H1 (cell line): ENCODE measurements around the gene MYH7. TPM values are rescaled to one million over a fixed set of nuclear protein-coding genes. Genes with fewer than 3 reads are reported as not detected.

ENCODE experiments used
- CTCF ChIA-PET: fragments of 300-600 bp; sonication (Branson Sonifier 250); formaldehyde crosslinking; loops from one replicate; lab custom pipeline; 2021; ENCODE audit not compliant: partially characterized antibody; lab: Charles Lee
- POLR2A ChIA-PET: fragments of 300-600 bp; sonication (Branson Sonifier 250); formaldehyde crosslinking; loops from one replicate; lab custom pipeline; 2021; ENCODE audit warnings: inconsistent platforms; ENCODE audit not compliant: partially characterized antibody; lab: Charles Lee
- DNase-seq, 2 experiments: peaks; one replicate each; pipeline versions ENCODE4 v3.0.0 to v3.0.0-alpha.2; 2010 to 2022; ENCODE audit warnings: low spot score in 2 of 2, low read depth in 1 of 2, mixed read lengths in 1 of 2
- FAIRE-seq: peaks from 2 replicates; lab custom pipeline; 2011; peaks lifted over from hg19 to GRCh38; lab: Jason Lieb, UNC
- H2AFZ ChIP-seq: 2 replicates; pipeline ENCODE4 v1.8.1; 2012; ENCODE audit warnings: low read length, inconsistent platforms
- H2AK5ac ChIP-seq: 2 replicates; pipeline ENCODE4 v1.6.1; 2013; ENCODE audit warnings: low read depth, low read length
- H2BK120ac ChIP-seq: replicated peaks from 2 replicates; pipeline ENCODE3; 2013; ENCODE audit warnings: low read depth, low read length, inconsistent platforms
- H2BK12ac ChIP-seq: 2 replicates; pipeline ENCODE4 v1.6.1; 2013; ENCODE audit warnings: low read depth, low read length
- H2BK15ac ChIP-seq: 2 replicates; pipeline ENCODE4 v1.6.1; 2013; ENCODE audit warnings: low read length
- H2BK20ac ChIP-seq: 2 replicates; pipeline ENCODE4 v1.6.1; 2013; ENCODE audit warnings: low read length
- H2BK5ac ChIP-seq: 2 replicates; pipeline ENCODE4 v1.6.1; 2013; ENCODE audit warnings: low read depth, low read length
- H3K14ac ChIP-seq: 2 replicates; pipeline ENCODE4 v1.6.1; 2013; ENCODE audit warnings: inconsistent platforms; ENCODE audit not compliant: insufficient read length
- H3K18ac ChIP-seq: 2 replicates; pipeline ENCODE4 v1.6.1; 2013; ENCODE audit warnings: low read length; ENCODE audit errors: extremely low read depth
- H3K23ac ChIP-seq: 2 replicates; pipeline ENCODE4 v1.6.1; 2013; ENCODE audit warnings: inconsistent platforms; ENCODE audit not compliant: insufficient read length
- H3K23me2 ChIP-seq: 2 replicates; pipeline ENCODE4 v1.6.1; 2013; ENCODE audit warnings: low read depth, low read length
- H3K27ac ChIP-seq: 2 replicates; pipeline ENCODE4 v1.6.1; 2011; ENCODE audit warnings: low read depth, low read length, inconsistent platforms
- H3K27me3 ChIP-seq, 4 experiments: replicated peaks in 1 of 4; 1 replicate in 1 of 4; 2 replicates in 3 of 4; pipeline versions ENCODE4 v1.6.1 to v1.8.1; 2011 to 2013; ENCODE audit warnings: low read length in 3 of 4, mild to moderate bottlenecking in 3 of 4, inconsistent platforms in 2 of 4, mixed read lengths in 2 of 4, moderate library complexity in 1 of 4; ENCODE audit not compliant: control insufficient read depth in 3 of 4, insufficient read depth in 3 of 4; ENCODE audit errors: extremely low read depth in 1 of 4
- H3K36me3 ChIP-seq, 4 experiments: 2 replicates each; pipeline versions ENCODE4 v1.6.1 to v1.8.1; 2011 to 2013; ENCODE audit warnings: mild to moderate bottlenecking in 4 of 4, low read length in 3 of 4, moderate library complexity in 2 of 4, control low read depth in 1 of 4, inconsistent platforms in 1 of 4; ENCODE audit not compliant: insufficient read depth in 4 of 4, control insufficient read depth in 2 of 4
- H3K4ac ChIP-seq: replicated peaks from 2 replicates; pipeline ENCODE3; 2013; ENCODE audit warnings: low read length, low read depth, mixed read lengths, inconsistent platforms; ENCODE audit not compliant: insufficient read length
- H3K4me1 ChIP-seq, 4 experiments: replicated peaks in 1 of 4; 1 replicate in 1 of 4; 2 replicates in 3 of 4; pipeline versions ENCODE4 v1.6.1 to v1.8.1; 2011 to 2013; ENCODE audit warnings: low read length in 3 of 4, inconsistent platforms in 2 of 4, mixed read lengths in 1 of 4; ENCODE audit not compliant: insufficient read depth in 4 of 4, control insufficient read depth in 3 of 4
- H3K4me2 ChIP-seq, 2 experiments: 2 replicates each; pipeline versions ENCODE4 v1.6.1 to v1.8.1; 2011 to 2013; ENCODE audit warnings: low read depth in 2 of 2, low read length in 2 of 2, control low read depth in 1 of 2, inconsistent platforms in 1 of 2, mild to moderate bottlenecking in 1 of 2; ENCODE audit not compliant: insufficient read depth in 1 of 2
- H3K4me3 ChIP-seq, 4 experiments: fragments of 200-600, 300-600 bp in 1 of 4; sonication (generic), shearing (Covaris generic), sonication (Bioruptor Twin) in 1 of 4; 2 replicates each; pipeline versions ENCODE4 v1.5.1 to v1.8.1; 2011 to 2016; ENCODE audit warnings: low read length in 4 of 4, low read depth in 3 of 4, control low read depth in 2 of 4, inconsistent platforms in 2 of 4, mild to moderate bottlenecking in 2 of 4, mixed read lengths in 1 of 4, moderate library complexity in 1 of 4; ENCODE audit not compliant: insufficient read depth in 2 of 4; ENCODE audit errors: extremely low read depth in 1 of 4
- H3K56ac ChIP-seq: replicated peaks from 2 replicates; pipeline ENCODE3; 2013; ENCODE audit warnings: low read depth, mild to moderate bottlenecking, mixed read lengths, low read length, inconsistent platforms; ENCODE audit not compliant: insufficient read length
- H3K79me1 ChIP-seq: 2 replicates; pipeline ENCODE4 v1.6.1; 2013; ENCODE audit warnings: low read depth, low read length, control low read depth
- H3K79me2 ChIP-seq, 2 experiments: 2 replicates each; pipeline versions ENCODE4 v1.6.1 to v1.8.1; 2012 to 2013; ENCODE audit warnings: low read length in 2 of 2, mild to moderate bottlenecking in 2 of 2, inconsistent platforms in 1 of 2; ENCODE audit not compliant: insufficient read depth in 2 of 2, control insufficient read depth in 1 of 2
- H3K9ac ChIP-seq, 4 experiments: replicated peaks in 1 of 4; 1 replicate in 1 of 4; 2 replicates in 3 of 4; pipeline versions ENCODE4 v1.6.1 to v1.8.1; 2011 to 2013; ENCODE audit warnings: low read depth in 3 of 4, low read length in 3 of 4, control low read depth in 2 of 4, mild to moderate bottlenecking in 2 of 4, moderate library complexity in 2 of 4, inconsistent platforms in 1 of 4; ENCODE audit errors: extremely low read depth in 1 of 4
- H3K9me3 ChIP-seq, 2 experiments: 2 replicates each; pipeline versions ENCODE4 v1.6.1 to v1.8.1; 2012 to 2013; ENCODE audit warnings: mild to moderate bottlenecking in 2 of 2, moderate library complexity in 2 of 2, control low read depth in 1 of 2, inconsistent platforms in 1 of 2, low read depth in 1 of 2, low read length in 1 of 2, mixed read lengths in 1 of 2; ENCODE audit not compliant: insufficient read depth in 2 of 2
- H4K20me1 ChIP-seq, 2 experiments: replicated peaks in 1 of 2; 2 replicates each; pipeline versions ENCODE3 to v1.8.1; 2011 to 2013; ENCODE audit warnings: inconsistent platforms in 2 of 2, low read length in 2 of 2, mild to moderate bottlenecking in 1 of 2; ENCODE audit not compliant: insufficient read depth in 2 of 2, control insufficient read depth in 1 of 2
- H4K5ac ChIP-seq: 2 replicates; pipeline ENCODE4 v1.6.1; 2013; ENCODE audit warnings: low read length, low read depth, mixed read lengths, inconsistent platforms; ENCODE audit not compliant: insufficient read length
- H4K8ac ChIP-seq: 2 replicates; pipeline ENCODE4 v1.8.0; 2013; ENCODE audit warnings: mild to moderate bottlenecking, moderate library complexity, low read length, inconsistent platforms; ENCODE audit not compliant: insufficient read depth; ENCODE audit errors: extremely low read depth
- H4K91ac ChIP-seq: replicated peaks from 2 replicates; pipeline ENCODE3; 2013; ENCODE audit warnings: low read length, mixed read lengths, inconsistent platforms; ENCODE audit not compliant: insufficient read length
- CEBPB ChIP-seq: IDR thresholded peaks from 2 replicates; pipeline ENCODE4 v1.6.1; 2012; ENCODE audit warnings: low read depth, low read length
- CHD1 ChIP-seq: IDR thresholded peaks from 2 replicates; pipeline ENCODE4 v1.6.1; 2012; ENCODE audit warnings: low read depth, low read length, improper control_type of control experiment
- PHF8 ChIP-seq: fragments of 200-600 bp; sonication (generic); conservative IDR thresholded peaks from 2 replicates; pipeline ENCODE4 v1.7.1; 2012; ENCODE audit warnings: low read depth, mild to moderate bottlenecking, inconsistent platforms, low read length, moderate library complexity
- SIN3A ChIP-seq, 2 experiments: IDR thresholded peaks in 1 of 2; conservative IDR thresholded peaks in 1 of 2; 2 replicates each; pipeline ENCODE4 v1.6.1; 2011 to 2012; ENCODE audit warnings: low read length in 2 of 2, improper control_type of control experiment in 1 of 2, low read depth in 1 of 2, mild to moderate bottlenecking in 1 of 2
- SP4 ChIP-seq: IDR thresholded peaks from 2 replicates; pipeline ENCODE4 v1.6.1; 2012; ENCODE audit warnings: low read length, inconsistent platforms
- TAF7 ChIP-seq: optimal IDR thresholded peaks from 2 replicates; pipeline ENCODE3; 2011; ENCODE audit warnings: low read depth, mild to moderate bottlenecking, inconsistent platforms, low read length, moderate library complexity, borderline replicate concordance
- ZNF274 ChIP-seq: IDR thresholded peaks from 2 replicates; pipeline ENCODE4 v1.7.0; 2012; ENCODE audit warnings: low read length, borderline replicate concordance; ENCODE audit errors: extremely low read depth
- WGBS, 2 experiments: shearing (Covaris generic) in 1 of 2; methylation state at CpG; one replicate each; pipeline versions ENCODE4 v1.1.6 to v1.1.7; 2013 to 2015; ENCODE audit warnings: low lambda C conversion rate in 2 of 2, mixed read lengths in 2 of 2, inconsistent platforms in 1 of 2, low coverage in 1 of 2, missing lambda C conversion rate in 1 of 2; ENCODE audit not compliant: insufficient replicate concordance in 2 of 2, insufficient coverage in 1 of 2, insufficient read length in 1 of 2; ENCODE audit errors: extremely low coverage in 1 of 2, missing lambda C conversion rate in 1 of 2; 5-methylcytosine and 5-hydroxymethylcytosine counted together
- polyA plus RNA-seq, 7 experiments: library from polyadenylated mRNA; depleted of rRNA in 3 of 7; stranded (reverse) in 5 of 7; unstranded in 2 of 7; fragments of >200 nt in 5 of 7; fragments of 200-250 nt in 2 of 7; gene quantifications; 1 replicate in 5 of 7; 2 replicates in 1 of 7; 4 replicates in 1 of 7; pipeline versions ENCODE4 v1.2.1 to v1.2.3, GENCODE V29; 2011 to 2013; ENCODE audit warnings: missing spikeins in 2 of 7, mixed read lengths in 2 of 7
- total RNA-seq: library from RNA; stranded (reverse); fragmentation: NEBNext Ultra II Directional; extraction: Animal tissue kit (Norgen Biotek cat#: 25700); gene quantifications from 2 replicates; pipeline ENCODE4 v1.2.1, GENCODE V29; 2021
- TF ChIP-seq, protein P1 (sequence below): IDR thresholded peaks from 2 replicates; pipeline ENCODE4 v1.6.1; 2011; ENCODE audit warnings: low read depth, mild to moderate bottlenecking, low read length; ENCODE audit not compliant: insufficient read depth
- TF ChIP-seq, protein P2 (sequence below): IDR thresholded peaks from 2 replicates; pipeline ENCODE4 v1.6.1; 2012; ENCODE audit warnings: low read length, inconsistent platforms

MYH7 gene
- total and polyA plus RNA-seq, 2 of the 8 experiments (the other 6 are each of a cell fraction or from before 2014, with no cell fraction given): not detected

DNA sequence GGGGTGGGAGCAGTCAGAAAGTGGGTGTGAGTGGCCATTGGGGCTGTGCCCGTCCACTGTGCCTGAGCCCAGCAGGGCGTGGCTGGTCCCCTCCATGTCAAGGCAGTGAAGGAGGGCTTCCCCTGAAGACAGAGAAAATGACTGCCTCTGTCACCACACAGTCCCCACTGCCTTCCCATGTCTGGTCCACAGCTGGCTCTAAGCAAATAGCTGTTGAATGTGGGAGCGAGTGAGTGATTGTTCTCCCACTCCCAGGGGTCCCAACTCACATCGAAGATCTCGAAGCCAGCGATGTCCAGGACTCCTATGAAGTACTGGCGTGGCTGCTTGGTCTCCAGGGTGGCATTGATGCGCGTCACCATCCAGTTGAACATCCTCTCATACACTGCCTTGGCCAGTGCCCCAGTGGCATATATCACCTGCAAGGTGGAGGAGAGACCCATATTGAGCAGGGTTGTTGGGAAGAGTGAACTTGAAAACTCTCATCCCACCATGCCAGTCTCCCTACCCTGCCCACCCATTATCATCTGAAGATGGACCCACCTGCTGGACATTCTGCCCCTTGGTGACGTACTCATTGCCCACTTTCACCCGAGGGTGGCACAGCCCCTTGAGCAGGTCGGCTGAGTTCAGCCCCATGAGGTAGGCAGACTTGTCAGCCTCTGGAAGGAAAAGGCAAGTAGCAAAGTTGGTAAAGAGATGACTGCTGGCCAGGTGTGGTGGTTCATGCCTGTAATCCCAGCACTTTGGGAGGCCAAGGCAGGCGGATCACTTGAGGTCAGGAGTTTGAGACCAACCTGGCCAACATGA is 6.6 kb downstream of the MYH7 start:
- ChIA-PET POLR2A (interaction anchor here (0.6 to 1.4 kb wide), 2 partner anchors 11 to 1626 kb away, joined by 3 to 4 read pairs; no protein-coding TSS in a partner anchor), CTCF (interaction anchor here (1.4 kb wide), 1 partner anchor 49 kb away, joined by 3 read pairs; no protein-coding TSS in a partner anchor)
- no peak overlapping the region for H4K5ac ChIP-seq
- no peak overlapping the region for H4K8ac ChIP-seq
- H3K79me2 ChIP-seq: no peaks in the 10 kb centered on the region
- no peak overlapping the region for H3K27ac ChIP-seq
- no peak overlapping the region for H2AFZ ChIP-seq
- no peak overlapping the region for H3K18ac ChIP-seq
- no peaks in the 10 kb centered on the region for H3K23me2 ChIP-seq
- no peaks in the 10 kb centered on the region; a peak in 1 of 4 replicates for H3K9me3 ChIP-seq
- no peak overlapping the region for H2AK5ac ChIP-seq
- no peaks in the 10 kb centered on the region for H3K36me3 ChIP-seq
- FAIRE-seq: no peak
- H2BK20ac ChIP-seq: no peak overlapping the region
- H3K23ac ChIP-seq: no peak overlapping the region
- H3K4me1 ChIP-seq: peaks cover 0 to 4% (median 0%) of the 10 kb centered on the region in 4 experiments; a peak in 1 of 7 replicates
- H2BK5ac ChIP-seq: no peak overlapping the region
- TF ChIP-seq ZNF274: no peak
- TF ChIP-seq, protein P1, sequence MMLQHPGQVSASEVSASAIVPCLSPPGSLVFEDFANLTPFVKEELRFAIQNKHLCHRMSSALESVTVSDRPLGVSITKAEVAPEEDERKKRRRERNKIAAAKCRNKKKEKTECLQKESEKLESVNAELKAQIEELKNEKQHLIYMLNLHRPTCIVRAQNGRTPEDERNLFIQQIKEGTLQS: no peak
- TF ChIP-seq TAF7: no peak
- TF ChIP-seq SP4: no peak
- no peak for TF ChIP-seq CHD1
- TF ChIP-seq, protein P2, sequence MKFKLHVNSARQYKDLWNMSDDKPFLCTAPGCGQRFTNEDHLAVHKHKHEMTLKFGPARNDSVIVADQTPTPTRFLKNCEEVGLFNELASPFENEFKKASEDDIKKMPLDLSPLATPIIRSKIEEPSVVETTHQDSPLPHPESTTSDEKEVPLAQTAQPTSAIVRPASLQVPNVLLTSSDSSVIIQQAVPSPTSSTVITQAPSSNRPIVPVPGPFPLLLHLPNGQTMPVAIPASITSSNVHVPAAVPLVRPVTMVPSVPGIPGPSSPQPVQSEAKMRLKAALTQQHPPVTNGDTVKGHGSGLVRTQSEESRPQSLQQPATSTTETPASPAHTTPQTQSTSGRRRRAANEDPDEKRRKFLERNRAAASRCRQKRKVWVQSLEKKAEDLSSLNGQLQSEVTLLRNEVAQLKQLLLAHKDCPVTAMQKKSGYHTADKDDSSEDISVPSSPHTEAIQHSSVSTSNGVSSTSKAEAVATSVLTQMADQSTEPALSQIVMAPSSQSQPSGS: no peak
- TF ChIP-seq SIN3A (conservative IDR thresholded peaks at IDR 0.05 in 1 of 2, IDR thresholded peaks at IDR 0.05 in 1 of 2; ENCODE audit: low read depth in 1 of 2, low read length in 2 of 2): no peak
- TF ChIP-seq PHF8: no peak
- TF ChIP-seq CEBPB: no peak
- whole genome bisulfite sequencing, 2 experiments: 92% methylated on average over 13 of the region's 13 CpGs; no CpG with 5 or more reads in 1 of the 2 experiments
- peaks cover 0 to 4% (median under 1%) of the 10 kb centered on the region in 4 experiments; a peak in 1 of 7 replicates for H3K27me3 ChIP-seq
- no peak overlapping the region for H4K91ac ChIP-seq
- no peak overlapping the region for H3K56ac ChIP-seq
- no peaks in the 10 kb centered on the region for H4K20me1 ChIP-seq
- no peak overlapping the region for H3K4me2 ChIP-seq
- no peak overlapping the region for H2BK15ac ChIP-seq
- no peak for DNase-seq
- no peak overlapping the region for H2BK120ac ChIP-seq
- H3K4me3 ChIP-seq: no peak overlapping the region
- peaks cover 3% of the 10 kb centered on the region for H3K79me1 ChIP-seq
- H3K9ac ChIP-seq: no peak overlapping the region
- H3K4ac ChIP-seq: no peak overlapping the region
- no peak overlapping the region for H2BK12ac ChIP-seq
- no peak overlapping the region for H3K14ac ChIP-seq
